Measurements from ENCODE around the gene PSG11. TPM values are rescaled to one million over a fixed set of nuclear protein-coding genes. Genes with fewer than 3 reads are reported as not detected.
"Not testable (repeated sequence)": the region's sequence is repeated elsewhere in the genome, so short reads cannot be mapped to it uniquely, and the experiment has no call there.

The PSG11 gene
- total RNA-seq, 1 experiment from 2014 or later, result not detected

GRCh38 chr19:43019588-43019987, 6.7 kb downstream of the PSG11 start:
- BruUV-seq (replicated peaks); H3K27ac Mint-ChIP-seq (ENCODE audit: low read depth, unreplicated experiment); H3K4me3 Mint-ChIP-seq (ENCODE audit: unreplicated experiment); H3K9me3 Mint-ChIP-seq (ENCODE audit: unreplicated experiment); H3K36me3 Mint-ChIP-seq (ENCODE audit: insufficient read depth, unreplicated experiment); POLR2A ChIA-PET; H3K4me1 Mint-ChIP-seq (ENCODE audit: insufficient read depth, unreplicated experiment): not testable (repeated sequence)
- intact Hi-C loops (cut with micrococcal nuclease), result loop anchor here (2.0 kb wide), 1 partner anchor 67 kb away; no protein-coding TSS in a partner anchor
- H3K27me3 Mint-ChIP-seq (ENCODE audit: insufficient read depth, unreplicated experiment), result peaks cover 28% of the 10 kb centered on the region
- CTCF ChIA-PET, result interaction anchor here (1.8 kb wide), 1 partner anchor 66 kb away, joined by 7 read pairs; no protein-coding TSS in a partner anchor
- TF ChIP-seq CTCF (IDR thresholded peaks at IDR 0.05; ENCODE audit: unreplicated experiment), result peak; percentile 50
- DNase-seq (ENCODE audit: unreplicated experiment), result peak; percentile 31

GRCh38 chr19:43005841-43006240, 20.4 kb downstream of the PSG11 start:
- H3K9me3 Mint-ChIP-seq (ENCODE audit: unreplicated experiment); BruUV-seq (replicated peaks): not testable (repeated sequence)

GRCh38 chr19:43004846-43005245, 21.4 kb downstream of the PSG11 start:
- intact Hi-C loops (cut with micrococcal nuclease); H3K27ac Mint-ChIP-seq (ENCODE audit: low read depth, unreplicated experiment); BruUV-seq (replicated peaks); H3K27me3 Mint-ChIP-seq (ENCODE audit: insufficient read depth, unreplicated experiment); H3K4me1 Mint-ChIP-seq (ENCODE audit: insufficient read depth, unreplicated experiment); DNase-seq (ENCODE audit: unreplicated experiment); POLR2A ChIA-PET; H3K36me3 Mint-ChIP-seq (ENCODE audit: insufficient read depth, unreplicated experiment); H3K4me3 Mint-ChIP-seq (ENCODE audit: unreplicated experiment); H3K9me3 Mint-ChIP-seq (ENCODE audit: unreplicated experiment): not testable (repeated sequence)
- CTCF ChIA-PET, result interaction anchor here (0.6 kb wide), 1 partner anchor 433 kb away, joined by 4 read pairs; no protein-coding TSS in a partner anchor

More at GRCh38 chr19:43005841-43006240, 20.4 kb downstream of the PSG11 start:
- CTCF ChIA-PET; DNase-seq (ENCODE audit: unreplicated experiment); H3K27me3 Mint-ChIP-seq (ENCODE audit: insufficient read depth, unreplicated experiment); H3K4me1 Mint-ChIP-seq (ENCODE audit: insufficient read depth, unreplicated experiment); H3K27ac Mint-ChIP-seq (ENCODE audit: low read depth, unreplicated experiment); POLR2A ChIA-PET; H3K36me3 Mint-ChIP-seq (ENCODE audit: insufficient read depth, unreplicated experiment); intact Hi-C loops (cut with micrococcal nuclease); H3K4me3 Mint-ChIP-seq (ENCODE audit: unreplicated experiment): not testable (repeated sequence)

GRCh38 chr19:43003634-43004033, 22.6 kb downstream of the PSG11 start:
- H3K36me3 Mint-ChIP-seq (ENCODE audit: insufficient read depth, unreplicated experiment); H3K9me3 Mint-ChIP-seq (ENCODE audit: unreplicated experiment); BruUV-seq (replicated peaks); H3K4me3 Mint-ChIP-seq (ENCODE audit: unreplicated experiment); H3K27ac Mint-ChIP-seq (ENCODE audit: low read depth, unreplicated experiment); intact Hi-C loops (cut with micrococcal nuclease); H3K27me3 Mint-ChIP-seq (ENCODE audit: insufficient read depth, unreplicated experiment); CTCF ChIA-PET; POLR2A ChIA-PET; H3K4me1 Mint-ChIP-seq (ENCODE audit: insufficient read depth, unreplicated experiment); DNase-seq (ENCODE audit: unreplicated experiment): not testable (repeated sequence)

- H3K4me1 Mint-ChIP-seq (ENCODE audit: insufficient read depth, unreplicated experiment); H3K9me3 Mint-ChIP-seq (ENCODE audit: unreplicated experiment); DNase-seq (ENCODE audit: unreplicated experiment); intact Hi-C loops (cut with micrococcal nuclease); H3K36me3 Mint-ChIP-seq (ENCODE audit: insufficient read depth, unreplicated experiment); H3K4me3 Mint-ChIP-seq (ENCODE audit: unreplicated experiment); H3K27me3 Mint-ChIP-seq (ENCODE audit: insufficient read depth, unreplicated experiment); BruUV-seq (replicated peaks); CTCF ChIA-PET; POLR2A ChIA-PET; H3K27ac Mint-ChIP-seq (ENCODE audit: low read depth, unreplicated experiment): not testable (repeated sequence)
Observed at GRCh38 chr19:43002948-43003347, 23.3 kb downstream of the PSG11 start.

- POLR2A ChIA-PET; DNase-seq (ENCODE audit: unreplicated experiment); H3K36me3 Mint-ChIP-seq (ENCODE audit: insufficient read depth, unreplicated experiment); H3K4me1 Mint-ChIP-seq (ENCODE audit: insufficient read depth, unreplicated experiment); BruUV-seq (replicated peaks); intact Hi-C loops (cut with micrococcal nuclease); H3K27me3 Mint-ChIP-seq (ENCODE audit: insufficient read depth, unreplicated experiment); H3K4me3 Mint-ChIP-seq (ENCODE audit: unreplicated experiment); H3K27ac Mint-ChIP-seq (ENCODE audit: low read depth, unreplicated experiment); H3K9me3 Mint-ChIP-seq (ENCODE audit: unreplicated experiment): not testable (repeated sequence)
- CTCF ChIA-PET, result interaction anchor here (0.6 kb wide), 1 partner anchor 1048 kb away, joined by 4 read pairs; no protein-coding TSS in a partner anchor
Observed at GRCh38 chr19:42996161-42996560, 30.1 kb downstream of the PSG11 start.

- H3K4me1 Mint-ChIP-seq (ENCODE audit: insufficient read depth, unreplicated experiment), result peaks cover 16% of the 10 kb centered on the region
- CTCF ChIA-PET; intact Hi-C loops (cut with micrococcal nuclease); H3K36me3 Mint-ChIP-seq (ENCODE audit: insufficient read depth, unreplicated experiment); H3K27ac Mint-ChIP-seq (ENCODE audit: low read depth, unreplicated experiment); H3K27me3 Mint-ChIP-seq (ENCODE audit: insufficient read depth, unreplicated experiment); BruUV-seq (replicated peaks); H3K4me3 Mint-ChIP-seq (ENCODE audit: unreplicated experiment); DNase-seq (ENCODE audit: unreplicated experiment); H3K9me3 Mint-ChIP-seq (ENCODE audit: unreplicated experiment): not testable (repeated sequence)
- POLR2A ChIA-PET, result interaction anchor here (0.7 kb wide), 1 partner anchor 29 kb away, joined by 3 read pairs; no protein-coding TSS in a partner anchor
Observed at GRCh38 chr19:42992029-42992604, 34.2 kb downstream of the PSG11 start.
